Activated naive CD4-positive, alpha-beta T cell treated with anti-CD3 and anti-CD28 coated beads, Interleukin-2, amount 50 U/mL, for 72 hours (primary cell): Measurements from ENCODE around the gene TIGD4. TPM values are rescaled to one million over a fixed set of nuclear protein-coding genes. Genes with fewer than 3 reads are reported as not detected.

Source experiments
- ATAC-seq, 2 donors: fragments of 150-1000 bp; cut with Tn5 transposase; 2 replicates each; pipeline ENCODE4 v1.10.0; 2021; ENCODE audit warnings: mild to moderate bottlenecking in 2 of 2, moderate library complexity in 2 of 2
- DNase-seq, 2 donors: peaks; one replicate each; pipeline ENCODE4 v3.0.0; 2021 to 2022; ENCODE audit warnings: low spot score in 2 of 2
- H3K27ac Mint-ChIP-seq, 2 donors: one replicate each; pipeline ENCODE4 v1.8.0; 2022; ENCODE audit warnings: mild to moderate bottlenecking in 2 of 2, mixed read lengths in 2 of 2
- H3K36me3 Mint-ChIP-seq, 2 donors: one replicate each; pipeline ENCODE4 v1.8.0; 2022; ENCODE audit warnings: mixed read lengths in 2 of 2
- H3K9me3 Mint-ChIP-seq, 2 donors: one replicate each; pipeline ENCODE4 v1.8.0; 2022; ENCODE audit warnings: mixed read lengths in 2 of 2
- total RNA-seq, 2 donors: library from RNA; stranded (reverse); gene quantifications; one replicate each; pipeline ENCODE4 v1.2.3, GENCODE V29; 2022

The TIGD4 gene
- total RNA-seq, 2 donors from 2014 or later, result 0.23 TPM; not detected in 1

GRCh38 chr4:152738827-152739226, 40.7 kb downstream of the TIGD4 start:
- ATAC-seq, result no peak
- Mint-ChIP-seq H3K27ac (no peak overlapping the region), H3K36me3 (no peaks in the 10 kb centered on the region), H3K9me3 (no peaks in the 10 kb centered on the region)
- DNase-seq, result no peak

- ATAC-seq (no peak), DNase-seq (no peak)
- Mint-ChIP-seq H3K36me3 (no peaks in the 10 kb centered on the region), H3K27ac (no peak overlapping the region), H3K9me3 (no peaks in the 10 kb centered on the region)
These were observed 43.6 kb downstream of the TIGD4 start for GRCh38 chr4:152735906-152736305.

DNA sequence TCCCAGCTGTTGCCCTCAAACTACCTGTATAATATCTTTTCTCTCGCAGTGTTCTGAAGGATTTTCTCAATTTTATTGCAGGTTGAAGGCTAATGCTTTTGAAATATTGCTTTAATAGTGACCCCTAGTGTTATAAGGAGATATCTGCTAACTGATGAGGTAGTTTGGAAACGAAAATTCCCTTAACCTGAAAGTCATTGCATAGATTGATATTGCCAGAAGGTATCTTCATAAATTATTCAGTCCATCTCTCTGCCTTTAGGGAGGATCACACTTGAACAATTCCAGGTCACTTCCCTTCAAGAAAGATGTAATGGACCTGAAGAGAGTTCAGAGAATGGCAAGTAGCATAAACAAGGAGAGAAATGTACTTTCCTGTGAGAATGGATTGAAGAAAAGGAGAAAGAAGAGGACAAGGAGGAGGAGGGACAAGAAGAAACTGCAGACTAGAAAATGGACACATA, 44.1 kb downstream of the TIGD4 start:
- Mint-ChIP-seq H3K9me3 (no peaks in the 10 kb centered on the region), H3K36me3 (no peaks in the 10 kb centered on the region), H3K27ac (no peak overlapping the region)
- DNase-seq, result no peak
- ATAC-seq, result no peak

DNA sequence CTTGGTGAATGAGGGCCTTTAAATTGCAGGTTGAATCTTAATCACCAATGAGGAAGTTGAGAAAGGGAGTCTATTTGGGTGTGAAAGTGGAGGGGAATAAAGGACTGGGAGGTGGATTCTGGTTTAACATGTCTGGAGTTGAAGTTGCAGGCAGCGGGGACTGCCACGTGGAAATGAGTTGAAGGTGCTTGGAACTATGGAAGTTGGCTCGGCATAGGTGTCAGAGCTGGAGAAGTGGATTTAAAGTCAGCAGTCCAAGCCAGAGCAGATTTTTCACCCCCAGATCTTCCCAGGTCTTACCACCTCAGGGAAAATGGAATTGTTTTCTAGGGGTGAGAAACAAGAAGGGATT, 44.9 kb downstream of the TIGD4 start:
- Mint-ChIP-seq H3K36me3 (no peaks in the 10 kb centered on the region), H3K27ac (no peak overlapping the region), H3K9me3 (no peaks in the 10 kb centered on the region)
- DNase-seq, result no peak
- no peak for ATAC-seq

DNA sequence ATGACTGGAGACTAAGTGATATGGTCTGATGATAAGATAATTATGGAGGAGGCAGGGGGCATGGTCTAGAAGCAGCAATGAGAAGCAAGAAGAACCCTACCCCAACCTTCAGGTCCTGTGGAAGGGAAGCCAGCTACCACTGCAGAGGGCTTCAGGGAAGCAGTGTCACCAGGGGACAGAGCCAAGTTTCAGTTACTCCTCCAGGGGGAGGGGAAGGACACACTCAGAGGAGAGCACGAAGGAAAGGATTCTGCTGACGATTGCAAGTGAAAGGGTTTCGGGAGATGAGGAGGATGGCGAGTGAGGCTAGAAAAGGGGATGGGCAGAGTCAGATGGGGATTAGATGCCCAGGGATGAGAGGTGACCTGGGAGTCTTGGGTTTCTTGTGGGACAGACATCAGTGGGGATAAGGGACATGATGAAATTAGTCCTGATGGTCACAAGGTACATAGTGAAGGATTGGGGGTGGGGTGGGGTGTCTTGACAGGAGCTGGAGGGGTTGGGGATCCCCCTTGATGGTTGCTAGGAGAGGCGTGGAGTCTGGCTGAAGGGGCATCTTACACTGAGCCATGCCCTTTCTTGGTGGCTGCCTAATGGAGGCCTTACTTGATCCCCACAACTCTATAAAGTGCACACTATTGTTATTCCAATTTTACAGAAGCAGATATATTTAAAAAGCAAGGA, 45.4 kb downstream of the TIGD4 start:
- ATAC-seq (no peak), DNase-seq (no peak)
- Mint-ChIP-seq H3K9me3 (no peaks in the 10 kb centered on the region), H3K27ac (no peak overlapping the region), H3K36me3 (no peaks in the 10 kb centered on the region)

DNA sequence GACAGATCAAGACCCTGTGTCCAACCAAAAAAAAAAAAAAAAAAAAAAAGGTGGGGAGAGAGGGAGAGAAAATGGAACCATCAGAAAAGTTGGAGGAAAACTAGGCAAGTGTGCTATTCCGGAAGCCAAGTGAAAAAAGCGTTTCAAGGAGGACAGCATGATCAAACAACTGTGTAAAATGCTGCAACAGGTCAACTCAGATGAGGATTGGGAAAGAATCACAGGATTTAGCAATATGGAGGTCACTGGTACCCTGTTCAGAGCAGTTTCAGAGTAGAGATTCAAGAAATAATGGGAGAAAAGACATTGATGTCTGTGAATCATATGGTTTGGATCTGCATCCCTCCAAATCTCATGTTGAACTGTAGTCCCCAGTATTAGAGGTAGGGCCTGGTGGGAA, 47.5 kb downstream of the TIGD4 start:
- ATAC-seq (no peak), DNase-seq (no peak)
- Mint-ChIP-seq H3K9me3 (no peaks in the 10 kb centered on the region), H3K27ac (no peak overlapping the region), H3K36me3 (no peaks in the 10 kb centered on the region)

- DNase-seq (no peak), ATAC-seq (peak in 1 of 2 donors; percentile 44)
- Mint-ChIP-seq H3K9me3 (no peaks in the 10 kb centered on the region), H3K27ac (no peak overlapping the region), H3K36me3 (no peaks in the 10 kb centered on the region)
These were observed 50.1 kb downstream of the TIGD4 start for GRCh38 chr4:152729466-152729865.

GRCh38 chr4:152728343-152728742, 51.2 kb downstream of the TIGD4 start:
- ATAC-seq, result no peak
- peaks cover 0 to under 1% of the 10 kb centered on the region in 2 donors for H3K9me3 Mint-ChIP-seq
- no peaks in the 10 kb centered on the region for H3K36me3 Mint-ChIP-seq
- DNase-seq, result no peak
- H3K27ac Mint-ChIP-seq, result no peak overlapping the region

DNA sequence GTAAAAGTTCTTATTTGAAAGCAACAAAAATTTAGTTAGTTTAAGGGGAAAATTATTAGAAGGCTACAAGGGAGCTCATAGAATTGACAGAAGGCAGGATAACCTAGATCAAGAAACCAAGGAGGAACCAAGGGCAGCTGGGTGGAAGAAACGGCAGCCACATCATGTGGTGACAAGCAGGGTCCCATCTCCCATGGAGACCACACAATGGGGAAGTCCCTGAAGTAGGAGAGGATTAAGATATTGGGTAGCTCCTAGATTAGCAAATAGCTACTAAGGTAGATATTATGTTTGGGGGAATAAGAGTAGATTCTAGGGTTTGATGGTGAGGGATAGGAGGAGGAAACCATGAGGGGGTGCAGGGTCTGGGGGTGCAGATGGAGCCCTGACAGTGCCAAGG, 51.7 kb downstream of the TIGD4 start:
- peak overlapping the region in 1 of 2 donors; percentile 18 for H3K27ac Mint-ChIP-seq
- no peak for DNase-seq
- H3K9me3 Mint-ChIP-seq, result peaks cover 0 to 5% of the 10 kb centered on the region in 2 donors
- H3K36me3 Mint-ChIP-seq, result no peaks in the 10 kb centered on the region
- ATAC-seq, result no peak

DNA sequence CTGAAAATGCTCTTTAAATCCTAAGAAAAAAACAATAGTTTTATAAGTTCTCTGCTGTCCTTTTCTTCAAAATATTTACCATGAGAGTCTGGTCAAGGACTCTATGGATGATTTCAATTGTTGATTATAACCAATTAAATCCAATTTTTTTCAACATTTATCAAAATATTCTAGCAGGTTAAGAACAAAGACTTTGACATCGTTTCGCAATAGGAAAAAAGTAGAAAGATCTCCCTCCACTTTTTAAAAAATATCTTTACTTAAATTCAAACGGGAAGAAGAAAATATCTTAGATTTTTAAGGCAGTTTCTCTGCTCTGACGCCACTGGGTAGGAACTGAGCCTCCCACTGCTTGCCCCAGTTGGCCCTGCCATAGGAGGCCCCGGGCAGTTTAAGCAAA, 55.0 kb downstream of the TIGD4 start:
- ATAC-seq (no peak), DNase-seq (no peak)
- no peak overlapping the region for H3K27ac Mint-ChIP-seq
- peaks cover 0 to 5% of the 10 kb centered on the region in 2 donors for H3K9me3 Mint-ChIP-seq
- H3K36me3 Mint-ChIP-seq, result no peaks in the 10 kb centered on the region

- ATAC-seq (no peak), DNase-seq (no peak)
- Mint-ChIP-seq H3K9me3 (peaks cover 0 to 5% of the 10 kb centered on the region in 2 donors), H3K36me3 (no peaks in the 10 kb centered on the region), H3K27ac (no peak overlapping the region)
These were observed 56.3 kb downstream of the TIGD4 start for GRCh38 chr4:152723236-152723635.

DNA sequence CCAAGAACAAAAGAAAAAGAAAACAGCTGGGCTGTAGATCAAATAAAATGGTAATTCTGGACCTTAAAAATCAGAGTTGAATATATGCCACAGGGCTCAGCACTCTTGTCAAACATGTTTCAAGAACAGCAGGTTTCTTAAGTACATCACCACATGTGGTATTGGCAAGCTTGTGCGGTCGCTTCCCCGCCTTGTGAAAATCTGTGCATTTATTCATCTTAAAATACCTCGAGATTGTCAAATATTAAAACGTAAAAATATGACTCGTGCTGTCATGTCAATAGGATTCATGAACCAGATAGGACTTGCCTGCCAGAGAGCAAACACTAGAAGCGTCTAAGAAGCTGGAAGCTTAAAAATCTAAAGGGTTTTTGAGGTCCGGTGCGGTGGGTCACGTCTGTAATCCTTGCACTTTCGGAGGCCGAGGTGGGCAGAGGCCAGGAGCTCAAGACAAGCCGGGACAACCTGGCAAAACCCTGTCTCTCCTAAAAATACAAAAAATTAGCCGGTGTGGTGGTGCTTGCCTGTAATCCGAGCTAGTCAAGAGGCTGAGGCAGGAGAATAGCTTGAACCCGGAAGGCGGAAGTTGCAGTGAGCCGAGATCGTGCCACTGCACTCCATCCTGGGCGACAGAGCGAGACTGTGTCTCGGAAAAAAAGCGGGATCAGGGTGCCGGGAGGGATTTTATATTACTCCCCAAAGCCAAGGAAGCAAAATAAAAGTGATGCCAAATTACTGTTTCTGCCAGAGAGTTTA, 59.6 kb downstream of the TIGD4 start:
- Mint-ChIP-seq H3K27ac (no peak overlapping the region), H3K9me3 (peaks cover 10 to 20% of the 10 kb centered on the region in 2 donors), H3K36me3 (peaks cover 6% of the 10 kb centered on the region in 2 donors)
- ATAC-seq (no peak), DNase-seq (no peak)

Other genes with a start within 250 kb of the TIGD4 start
- gene FBXW7, start 243.6 kb downstream of the TIGD4 start, total RNA-seq, result 10 to 100 TPM; 29.0 to 34.7 TPM
- gene TMEM154, start 99.7 kb downstream of the TIGD4 start, total RNA-seq, result 10 to 100 TPM; 13.4 to 17.1 TPM
- gene ARFIP1, start 224 bp upstream of the TIGD4 start, total RNA-seq, result 10 to 100 TPM in 1 of 2 donors, 1 to 10 TPM in 1; 9.0 to 12.1 TPM
- gene FHDC1, start 156.6 kb upstream of the TIGD4 start, total RNA-seq, result under 1 TPM; 0.14 to 0.16 TPM